Activated CD4-positive, alpha-beta T cell treated with anti-CD3 and anti-CD28 coated beads, Interleukin-2, amount 10 ng/mL, durations not matched to agents 24 days and 14 days (primary cell): Measurements from ENCODE around the gene LYRM4. TPM values are rescaled to one million over a fixed set of nuclear protein-coding genes. Genes with fewer than 3 reads are reported as not detected.

Experiments used
- DNase-seq: peaks from one replicate; pipeline ENCODE4 v3.0.0; 2022
- H3K27ac Mint-ChIP-seq: one replicate; pipeline ENCODE4 v1.8.0; 2022; ENCODE audit warnings: mild to moderate bottlenecking, mixed read lengths
- H3K27me3 Mint-ChIP-seq: one replicate; pipeline ENCODE4 v1.8.0; 2022; ENCODE audit warnings: mixed read lengths
- H3K36me3 Mint-ChIP-seq: one replicate; pipeline ENCODE4 v1.8.0; 2022; ENCODE audit warnings: low read depth, mild to moderate bottlenecking, mixed read lengths
- H3K4me1 Mint-ChIP-seq: one replicate; pipeline ENCODE4 v1.8.0; 2021; ENCODE audit warnings: mixed read lengths
- H3K4me3 Mint-ChIP-seq: one replicate; pipeline ENCODE4 v1.8.0; 2022; ENCODE audit warnings: mild to moderate bottlenecking, moderate library complexity, mixed read lengths
- H3K9me3 Mint-ChIP-seq: one replicate; pipeline ENCODE4 v1.8.0; 2021; ENCODE audit warnings: mixed read lengths
- intact Hi-C: fragments of 100-400 bp; cut with micrococcal nuclease; formaldehyde crosslinking; loops from one replicate; pipeline ENCODE4 v1.15.1; 2023
- total RNA-seq: library from RNA; stranded (reverse); gene quantifications from 2 replicates; pipeline ENCODE4 v1.2.3, GENCODE V29; 2022

The LYRM4 gene
- total RNA-seq, 1 donor from 2014 or later = 49.4 TPM

- intact Hi-C loops = no loop called here
- DNase-seq = no peak
- peaks cover 6% of the 10 kb centered on the region for H3K4me1 Mint-ChIP-seq
- no peak overlapping the region for H3K27ac Mint-ChIP-seq
- no peaks in the 10 kb centered on the region for H3K9me3 Mint-ChIP-seq
- no peaks in the 10 kb centered on the region for H3K36me3 Mint-ChIP-seq
- H3K4me3 Mint-ChIP-seq = no peak overlapping the region
- no peaks in the 10 kb centered on the region for H3K27me3 Mint-ChIP-seq
Measured at GRCh38 chr6:5162355-5162754, 98.4 kb downstream of the LYRM4 start.

GRCh38 chr6:5160206-5160605 is 100.5 kb downstream of the LYRM4 start:
- intact Hi-C loops = no loop called here
- no peak for DNase-seq
- Mint-ChIP-seq H3K36me3 (no peaks in the 10 kb centered on the region), H3K4me3 (no peak overlapping the region), H3K9me3 (no peaks in the 10 kb centered on the region), H3K27me3 (no peaks in the 10 kb centered on the region), H3K27ac (no peak overlapping the region), H3K4me1 (peaks cover 6% of the 10 kb centered on the region)

- no peak overlapping the region for H3K27ac Mint-ChIP-seq
- intact Hi-C loops = no loop called here
- no peaks in the 10 kb centered on the region for H3K36me3 Mint-ChIP-seq
- peaks cover 6% of the 10 kb centered on the region for H3K4me1 Mint-ChIP-seq
- H3K9me3 Mint-ChIP-seq = no peaks in the 10 kb centered on the region
- DNase-seq = no peak
- no peak overlapping the region for H3K4me3 Mint-ChIP-seq
- no peaks in the 10 kb centered on the region for H3K27me3 Mint-ChIP-seq
Measured at GRCh38 chr6:5159162-5159561, 101.6 kb downstream of the LYRM4 start.

GRCh38 chr6:5158180-5158579 is 102.6 kb downstream of the LYRM4 start:
- intact Hi-C loops = no loop called here
- Mint-ChIP-seq H3K4me1 (peaks cover 6% of the 10 kb centered on the region), H3K27me3 (no peaks in the 10 kb centered on the region), H3K4me3 (no peak overlapping the region), H3K36me3 (no peaks in the 10 kb centered on the region), H3K9me3 (no peaks in the 10 kb centered on the region), H3K27ac (no peak overlapping the region)
- no peak for DNase-seq

- no peaks in the 10 kb centered on the region for H3K36me3 Mint-ChIP-seq
- intact Hi-C loops = no loop called here
- no peak overlapping the region for H3K27ac Mint-ChIP-seq
- H3K27me3 Mint-ChIP-seq = no peaks in the 10 kb centered on the region
- peaks cover 6% of the 10 kb centered on the region for H3K4me1 Mint-ChIP-seq
- H3K9me3 Mint-ChIP-seq = no peaks in the 10 kb centered on the region
- no peak for DNase-seq
- H3K4me3 Mint-ChIP-seq = no peak overlapping the region
Measured at GRCh38 chr6:5157621-5158138, 103.1 kb downstream of the LYRM4 start.

- no peak overlapping the region for H3K4me3 Mint-ChIP-seq
- no peak overlapping the region for H3K27ac Mint-ChIP-seq
- no peaks in the 10 kb centered on the region for H3K9me3 Mint-ChIP-seq
- H3K36me3 Mint-ChIP-seq = no peaks in the 10 kb centered on the region
- DNase-seq = no peak
- H3K27me3 Mint-ChIP-seq = no peaks in the 10 kb centered on the region
- intact Hi-C loops = no loop called here
- H3K4me1 Mint-ChIP-seq = peaks cover 6% of the 10 kb centered on the region
Measured at GRCh38 chr6:5156627-5157026, 104.1 kb downstream of the LYRM4 start.

- Mint-ChIP-seq H3K4me1 (peaks cover 6% of the 10 kb centered on the region), H3K36me3 (no peaks in the 10 kb centered on the region), H3K9me3 (no peaks in the 10 kb centered on the region), H3K4me3 (no peak overlapping the region), H3K27ac (no peak overlapping the region), H3K27me3 (no peaks in the 10 kb centered on the region)
- intact Hi-C loops = no loop called here
- no peak for DNase-seq
Measured at GRCh38 chr6:5155906-5156305, 104.8 kb downstream of the LYRM4 start.

- H3K9me3 Mint-ChIP-seq = no peaks in the 10 kb centered on the region
- H3K27me3 Mint-ChIP-seq = no peaks in the 10 kb centered on the region
- H3K4me1 Mint-ChIP-seq = no peaks in the 10 kb centered on the region
- H3K4me3 Mint-ChIP-seq = no peak overlapping the region
- no peaks in the 10 kb centered on the region for H3K36me3 Mint-ChIP-seq
- intact Hi-C loops = no loop called here
- H3K27ac Mint-ChIP-seq = no peak overlapping the region
- no peak for DNase-seq
Measured at GRCh38 chr6:5153186-5153585, 107.6 kb downstream of the LYRM4 start.

- Mint-ChIP-seq H3K4me3 (no peak overlapping the region), H3K4me1 (no peaks in the 10 kb centered on the region), H3K27ac (no peak overlapping the region), H3K9me3 (no peaks in the 10 kb centered on the region), H3K36me3 (no peaks in the 10 kb centered on the region), H3K27me3 (no peaks in the 10 kb centered on the region)
- DNase-seq = no peak
- intact Hi-C loops = no loop called here
Measured at GRCh38 chr6:5152460-5152859, 108.3 kb downstream of the LYRM4 start.

GRCh38 chr6:5151955-5152401 is 108.8 kb downstream of the LYRM4 start:
- H3K9me3 Mint-ChIP-seq = no peaks in the 10 kb centered on the region
- DNase-seq = no peak
- H3K4me1 Mint-ChIP-seq = no peaks in the 10 kb centered on the region
- H3K36me3 Mint-ChIP-seq = no peaks in the 10 kb centered on the region
- H3K4me3 Mint-ChIP-seq = no peak overlapping the region
- H3K27ac Mint-ChIP-seq = no peak overlapping the region
- intact Hi-C loops = no loop called here
- H3K27me3 Mint-ChIP-seq = no peaks in the 10 kb centered on the region

- H3K9me3 Mint-ChIP-seq = no peaks in the 10 kb centered on the region
- H3K27ac Mint-ChIP-seq = no peak overlapping the region
- H3K27me3 Mint-ChIP-seq = no peaks in the 10 kb centered on the region
Measured at GRCh38 chr6:5151360-5151954, 109.3 kb downstream of the LYRM4 start.

GRCh38 chr6:5150551-5151075 is 110.1 kb downstream of the LYRM4 start:
- no peak overlapping the region for H3K27ac Mint-ChIP-seq
- no peak for DNase-seq
- H3K4me3 Mint-ChIP-seq = no peak overlapping the region
- no peaks in the 10 kb centered on the region for H3K36me3 Mint-ChIP-seq
- H3K9me3 Mint-ChIP-seq = no peaks in the 10 kb centered on the region
- H3K27me3 Mint-ChIP-seq = no peaks in the 10 kb centered on the region
- intact Hi-C loops = no loop called here
- no peaks in the 10 kb centered on the region for H3K4me1 Mint-ChIP-seq

More at GRCh38 chr6:5151360-5151954, 109.3 kb downstream of the LYRM4 start:
- DNase-seq = no peak
- intact Hi-C loops = no loop called here
- Mint-ChIP-seq H3K4me1 (no peaks in the 10 kb centered on the region), H3K4me3 (no peak overlapping the region), H3K36me3 (no peaks in the 10 kb centered on the region)

GRCh38 chr6:5149891-5150290 is 110.9 kb downstream of the LYRM4 start:
- no peak overlapping the region for H3K27ac Mint-ChIP-seq
- no peaks in the 10 kb centered on the region for H3K27me3 Mint-ChIP-seq
- no peaks in the 10 kb centered on the region for H3K9me3 Mint-ChIP-seq
- H3K4me1 Mint-ChIP-seq = no peaks in the 10 kb centered on the region
- no peak for DNase-seq
- H3K4me3 Mint-ChIP-seq = no peak overlapping the region
- H3K36me3 Mint-ChIP-seq = no peaks in the 10 kb centered on the region
- intact Hi-C loops = no loop called here

- no peak overlapping the region for H3K27ac Mint-ChIP-seq
- no peak overlapping the region for H3K4me3 Mint-ChIP-seq
- H3K27me3 Mint-ChIP-seq = no peaks in the 10 kb centered on the region
- no peak for DNase-seq
- no peaks in the 10 kb centered on the region for H3K36me3 Mint-ChIP-seq
- no peaks in the 10 kb centered on the region for H3K9me3 Mint-ChIP-seq
- no peaks in the 10 kb centered on the region for H3K4me1 Mint-ChIP-seq
- intact Hi-C loops = no loop called here
Measured at GRCh38 chr6:5149159-5149704, 111.5 kb downstream of the LYRM4 start.

GRCh38 chr6:5146398-5146797 is 114.4 kb downstream of the LYRM4 start:
- no peaks in the 10 kb centered on the region for H3K27me3 Mint-ChIP-seq
- intact Hi-C loops = no loop called here

More at GRCh38 chr6:5146398-5146797, 114.4 kb downstream of the LYRM4 start:
- no peak for DNase-seq
- H3K27ac Mint-ChIP-seq = no peak overlapping the region
- H3K4me3 Mint-ChIP-seq = no peak overlapping the region
- H3K4me1 Mint-ChIP-seq = peaks cover 2% of the 10 kb centered on the region
- no peaks in the 10 kb centered on the region for H3K9me3 Mint-ChIP-seq
- no peaks in the 10 kb centered on the region for H3K36me3 Mint-ChIP-seq
